Epithelial cell of esophagus (primary cell): ENCODE data around the gene TMEM9.

Source experiments
- DNase-seq: peaks from one replicate; pipeline ENCODE4 v3.0.0; 2010; ENCODE audit warnings: low read depth
- H3K4me3 ChIP-seq: 2 replicates; pipeline ENCODE4 v1.5.1; 2011; ENCODE audit warnings: mild to moderate bottlenecking, low read length, control low read depth
- CTCF ChIP-seq: IDR thresholded peaks from 2 replicates; pipeline ENCODE4 v1.5.1; 2011; ENCODE audit warnings: low read depth, mild to moderate bottlenecking, low read length, control low read depth, inconsistent platforms; ENCODE audit not compliant: insufficient read depth; ENCODE audit errors: missing control alignments

Gene TMEM9

GRCh38 chr1:201093561-201093960 lies 60.7 kb downstream of the TMEM9 start:
- H3K4me3 ChIP-seq, result no peak overlapping the region
- no peak for DNase-seq
- TF ChIP-seq CTCF, result no peak

GRCh38 chr1:201092738-201093137 lies 61.5 kb downstream of the TMEM9 start:
- H3K4me3 ChIP-seq, result no peak overlapping the region
- DNase-seq, result no peak
- TF ChIP-seq CTCF, result no peak

- DNase-seq, result no peak
- no peak overlapping the region for H3K4me3 ChIP-seq
- no peak for TF ChIP-seq CTCF
Observed at GRCh38 chr1:201091256-201091655, 63.0 kb downstream of the TMEM9 start.

GRCh38 chr1:201090541-201090940 lies 63.7 kb downstream of the TMEM9 start:
- TF ChIP-seq CTCF, result no peak
- DNase-seq, result no peak
- H3K4me3 ChIP-seq, result no peak overlapping the region

- no peak overlapping the region for H3K4me3 ChIP-seq
- DNase-seq, result peak; percentile 39
Observed at GRCh38 chr1:201089596-201089995, 64.7 kb downstream of the TMEM9 start.

GRCh38 chr1:201088901-201089525 lies 65.3 kb downstream of the TMEM9 start:
- peak; percentile 9 for TF ChIP-seq CTCF
- DNase-seq, result peak; percentile 83
- no peak overlapping the region for H3K4me3 ChIP-seq

More at GRCh38 chr1:201089596-201089995, 64.7 kb downstream of the TMEM9 start:
- no peak for TF ChIP-seq CTCF

GRCh38 chr1:201088395-201088794 lies 65.9 kb downstream of the TMEM9 start:
- H3K4me3 ChIP-seq, result no peak overlapping the region
- DNase-seq, result no peak
- TF ChIP-seq CTCF, result no peak
